Right lobe of liver (tissue), 4 donors: Measurements from ENCODE around the gene RAB1A.

Experiments
- POLR2A ChIP-seq: fragments of 450-650 bp; IDR thresholded peaks from one replicate; pipeline ENCODE4 v1.6.1; 2017; ENCODE audit warnings: antibody characterized with exemption, mild to moderate bottlenecking
- TF ChIP-seq, protein P1 (sequence below), 4 donors: fragments of 200-600 bp in 3 of 4; fragments of 450-650 bp in 1 of 4; IDR thresholded peaks; one replicate each; pipeline versions ENCODE4 v1.5.1 to v1.8.0; 2016 to 2022; ENCODE audit warnings: antibody characterized with exemption in 4 of 4, mild to moderate bottlenecking in 2 of 4
- donor health status: DM: no; HTN: no; CAD: no.
- donor health status: DM: no; HTN: no; CAD: no.
- donor health status: DM: no; HTN: yes; CAD: no.

DNA sequence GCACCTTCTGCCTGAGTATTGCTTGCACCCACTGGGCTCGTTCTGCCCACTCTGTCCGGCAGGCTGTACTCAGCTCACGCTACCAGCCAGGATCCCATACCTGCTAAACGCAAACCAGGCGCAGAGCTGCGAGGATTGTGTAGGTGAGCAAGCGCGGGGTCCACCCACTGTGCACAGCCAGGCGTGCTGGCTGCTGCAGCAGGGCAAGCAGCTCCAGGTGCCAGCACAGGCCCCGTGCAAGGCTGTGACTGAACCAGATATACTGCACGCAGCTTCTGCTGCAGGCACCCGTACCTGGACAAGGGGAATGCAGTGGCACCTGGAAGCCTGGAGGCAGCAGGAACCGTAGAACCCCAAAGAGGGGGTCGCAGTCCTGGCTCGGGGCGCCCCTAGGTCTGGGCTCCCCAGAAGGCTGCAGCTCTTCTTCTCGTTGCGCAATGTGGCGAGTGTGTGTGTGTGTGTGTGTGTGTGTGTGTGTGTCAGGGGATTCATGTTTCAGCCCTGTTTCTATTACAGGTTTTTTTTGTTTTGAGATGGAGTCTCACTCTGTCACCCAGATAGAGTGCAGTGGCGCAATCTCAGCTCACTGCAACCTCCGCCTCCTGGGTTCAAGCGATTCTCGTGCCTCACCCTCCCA lies 46.1 kb upstream of the RAB1A start:
- no peak for TF ChIP-seq POLR2A
- TF ChIP-seq, protein P1, sequence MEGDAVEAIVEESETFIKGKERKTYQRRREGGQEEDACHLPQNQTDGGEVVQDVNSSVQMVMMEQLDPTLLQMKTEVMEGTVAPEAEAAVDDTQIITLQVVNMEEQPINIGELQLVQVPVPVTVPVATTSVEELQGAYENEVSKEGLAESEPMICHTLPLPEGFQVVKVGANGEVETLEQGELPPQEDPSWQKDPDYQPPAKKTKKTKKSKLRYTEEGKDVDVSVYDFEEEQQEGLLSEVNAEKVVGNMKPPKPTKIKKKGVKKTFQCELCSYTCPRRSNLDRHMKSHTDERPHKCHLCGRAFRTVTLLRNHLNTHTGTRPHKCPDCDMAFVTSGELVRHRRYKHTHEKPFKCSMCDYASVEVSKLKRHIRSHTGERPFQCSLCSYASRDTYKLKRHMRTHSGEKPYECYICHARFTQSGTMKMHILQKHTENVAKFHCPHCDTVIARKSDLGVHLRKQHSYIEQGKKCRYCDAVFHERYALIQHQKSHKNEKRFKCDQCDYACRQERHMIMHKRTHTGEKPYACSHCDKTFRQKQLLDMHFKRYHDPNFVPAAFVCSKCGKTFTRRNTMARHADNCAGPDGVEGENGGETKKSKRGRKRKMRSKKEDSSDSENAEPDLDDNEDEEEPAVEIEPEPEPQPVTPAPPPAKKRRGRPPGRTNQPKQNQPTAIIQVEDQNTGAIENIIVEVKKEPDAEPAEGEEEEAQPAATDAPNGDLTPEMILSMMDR (IDR thresholded peaks at IDR 0.05) = no peak
